HepG2 (cell line): Measurements from ENCODE around the gene PCGF2. TPM values are rescaled to one million over a fixed set of nuclear protein-coding genes. Genes with fewer than 3 reads are reported as not detected.

Experiments
- ATAC-seq: fragments of 200-7000 bp; cut with Tn5 transposase; 3 replicates; pipeline ENCODE4 v1.9.1; 2020; ENCODE audit warnings: mild to moderate bottlenecking, moderate library complexity
- BruUV-seq: library from RNA; stranded (reverse); fragments of 400-500 nt; replicated peaks from 2 replicates; lab custom pipeline; 2021; lab: Mats Ljungman, UMichigan
- CTCF ChIA-PET: fragments of 300-600 bp; formaldehyde crosslinking; extraction: SDS; loops from one replicate; lab custom pipeline; 2021; ENCODE audit warnings: low total read pairs, inconsistent platforms, low intra/inter-chr PET ratio; lab: Yijun Ruan, JAX
- POLR2A ChIA-PET: fragments of 350-600 bp; sonication (Branson Sonifier 250); formaldehyde crosslinking; loops from one replicate; lab custom pipeline; 2020; ENCODE audit warnings: antibody characterized with exemption, inconsistent platforms; lab: Yijun Ruan, JAX
- DNase-seq: peaks from one replicate; pipeline ENCODE4 v3.0.0-alpha.2; 2015; ENCODE audit warnings: low spot score
- FAIRE-seq: peaks from 3 replicates; lab custom pipeline; 2011; peaks lifted over from hg19 to GRCh38; lab: Jason Lieb, UNC
- H2AFZ ChIP-seq: one replicate; pipeline ENCODE4 v1.6.1; 2011; ENCODE audit warnings: low read length, inconsistent platforms
- H3K27ac ChIP-seq: fragments of 300-600 bp; 3 replicates; pipeline ENCODE4 v1.8.0; 2011; ENCODE audit warnings: mixed run types, mild to moderate bottlenecking, mixed read lengths, low read length, inconsistent platforms; ENCODE audit not compliant: insufficient read depth; ENCODE audit errors: extremely low read length
- H3K27me3 ChIP-seq, 2 experiments: fragments of 200-600 bp in 1 of 2; 2 replicates in 1 of 2; 3 replicates in 1 of 2; pipeline versions ENCODE4 v1.6.0 to v1.8.0; 2011; ENCODE audit warnings: low read length in 2 of 2, mild to moderate bottlenecking in 2 of 2, moderate library complexity in 2 of 2, inconsistent platforms in 1 of 2; ENCODE audit not compliant: insufficient read depth in 2 of 2, control insufficient read depth in 1 of 2
- H3K36me3 ChIP-seq, 2 experiments: fragments of 200-600 bp in 1 of 2; replicated peaks in 1 of 2; 2 replicates in 1 of 2; 3 replicates in 1 of 2; pipeline versions ENCODE4 v1.5.1 to v1.8.0; 2011; ENCODE audit warnings: low read length in 2 of 2, inconsistent platforms in 1 of 2; ENCODE audit not compliant: insufficient read depth in 2 of 2, control insufficient read depth in 1 of 2
- H3K4me1 ChIP-seq: 2 replicates; pipeline ENCODE4 v1.5.1; 2012; ENCODE audit warnings: low read length, inconsistent platforms; ENCODE audit not compliant: insufficient read depth
- H3K4me2 ChIP-seq: 2 replicates; pipeline ENCODE4 v1.6.0; 2011; ENCODE audit warnings: low read depth, low read length, inconsistent platforms
- H3K4me3 ChIP-seq, 3 experiments: fragments of 200-600 bp in 1 of 3; sonication (generic), shearing (Covaris generic) in 1 of 3; replicated peaks in 1 of 3; 2 replicates each; pipeline ENCODE4 v1.5.1; 2011 to 2016; ENCODE audit warnings: low read length in 3 of 3, inconsistent platforms in 2 of 3, low read depth in 2 of 3, mild to moderate bottlenecking in 2 of 3, control low read depth in 1 of 3, mixed read lengths in 1 of 3; ENCODE audit not compliant: insufficient read depth in 1 of 3
- H3K79me2 ChIP-seq: one replicate; pipeline ENCODE4 v1.6.1; 2011; ENCODE audit warnings: low read length, inconsistent platforms; ENCODE audit not compliant: insufficient read depth
- H3K9ac ChIP-seq: 2 replicates; pipeline ENCODE4 v1.6.0; 2011; ENCODE audit warnings: mild to moderate bottlenecking, low read depth, low read length, inconsistent platforms; ENCODE audit not compliant: insufficient read depth
- H3K9me3 ChIP-seq: 2 replicates; pipeline ENCODE4 v1.5.1; 2012; ENCODE audit warnings: mild to moderate bottlenecking, low read length
- H4K20me1 ChIP-seq: 2 replicates; pipeline ENCODE4 v1.6.0; 2011; ENCODE audit warnings: inconsistent platforms, mild to moderate bottlenecking, low read length, moderate library complexity; ENCODE audit not compliant: insufficient read depth
- AGO1 ChIP-seq: fragments of 200-400 bp; formaldehyde crosslinking; IDR thresholded peaks from 2 replicates; pipeline ENCODE4 v1.6.1; 2017; ENCODE audit warnings: mild to moderate bottlenecking, low read depth, low read length, moderate library complexity; ENCODE audit not compliant: poor library complexity, severe bottlenecking
- CHCHD3 ChIP-seq: sonication (generic); formaldehyde crosslinking; IDR thresholded peaks from 2 replicates; pipeline ENCODE4 v1.8.0; 2022; ENCODE audit warnings: mild to moderate bottlenecking, missing genetic modification reagents, moderate library complexity
- NFRKB ChIP-seq: fragments of 450-650 bp; IDR thresholded peaks from 2 replicates; pipeline ENCODE4 v1.6.1; 2017
- NR3C1 ChIP-seq: sonication (generic); formaldehyde crosslinking; IDR thresholded peaks from 2 replicates; pipeline ENCODE4 v1.4.0; 2020; ENCODE audit warnings: missing genetic modification reagents
- TGIF2 ChIP-seq: IDR thresholded peaks from 2 replicates; pipeline ENCODE4 v1.6.1; 2016; ENCODE audit warnings: control low read depth, missing compliant biosample characterization
- ZMYM3 ChIP-seq: sonication (generic); formaldehyde crosslinking; IDR thresholded peaks from 2 replicates; pipeline ENCODE4 v1.5.1; 2020; ENCODE audit warnings: mild to moderate bottlenecking, missing genetic modification reagents
- ZNF205 ChIP-seq: IDR thresholded peaks from 2 replicates; pipeline ENCODE4 v1.6.1; 2018; ENCODE audit warnings: missing biosample characterization, missing genetic modification reagents
- ZNF230 ChIP-seq: sonication (generic); formaldehyde crosslinking; IDR thresholded peaks from 2 replicates; pipeline ENCODE4 v1.4.0; 2020; ENCODE audit warnings: mild to moderate bottlenecking, missing genetic modification reagents
- ZNF562 ChIP-seq: sonication (generic); formaldehyde crosslinking; IDR thresholded peaks from 2 replicates; pipeline ENCODE4 v1.8.0; 2022; ENCODE audit warnings: missing genetic modification reagents, borderline replicate concordance
- WGBS: methylation state at CpG from one replicate; pipeline ENCODE4 v1.1.6; 2017; ENCODE audit warnings: low lambda C conversion rate; 5-methylcytosine and 5-hydroxymethylcytosine counted together
- in situ Hi-C: cut with HindIII; loops from 2 replicates; pipeline ENCODE4 v1.10.0; 2017; ENCODE audit warnings: low pct_unique_long_range_greater_than_20kb; ENCODE audit not compliant: extremely low pct_ligation_motif_present
- intact Hi-C: fragments of 100-400 bp; cut with micrococcal nuclease; formaldehyde crosslinking; loops from one replicate; pipeline ENCODE4 v1.10.0; 2022; ENCODE audit not compliant: unreplicated experiment
- polyA plus RNA-seq, 8 experiments: library from polyadenylated mRNA; depleted of rRNA in 3 of 8; stranded (reverse) in 7 of 8; unstranded in 1 of 8; fragments of >200 nt; fragmentation: Illumina TruSeq in 4 of 8; extraction: Trizol in 4 of 8; gene quantifications; 2 replicates each; pipeline versions ENCODE4 v1.2.1 to v1.2.3, GENCODE V29; 2011 to 2016; ENCODE audit warnings: low read depth in 4 of 8, missing spikeins in 1 of 8, mixed read lengths in 1 of 8; ENCODE audit not compliant: insufficient read depth in 1 of 8
- total RNA-seq, 5 experiments: library from RNA; depleted of rRNA; stranded (reverse); fragments of >200 nt; fragmentation: Illumina TruSeq; extraction: Trizol; gene quantifications; 2 replicates each; pipeline ENCODE4 v1.2.3, GENCODE V29; 2016; ENCODE audit warnings: low read depth in 1 of 5
- TF ChIP-seq, protein P1 (sequence below): sonication (generic); formaldehyde crosslinking; IDR thresholded peaks from 2 replicates; pipeline ENCODE4 v1.4.0; 2020; ENCODE audit warnings: missing genetic modification reagents
- TF ChIP-seq, protein P2 (sequence below): sonication (generic); formaldehyde crosslinking; IDR thresholded peaks from 2 replicates; pipeline ENCODE4 v1.5.0; 2020; ENCODE audit warnings: missing genetic modification reagents
- TF ChIP-seq, protein P3 (sequence below): IDR thresholded peaks from 2 replicates; pipeline ENCODE4 v1.6.1; 2016; ENCODE audit warnings: missing compliant biosample characterization, missing genetic modification reagents, borderline replicate concordance
- TF ChIP-seq, protein P4 (sequence below): sonication (generic); formaldehyde crosslinking; IDR thresholded peaks from 2 replicates; pipeline ENCODE4 v1.4.0; 2020; ENCODE audit warnings: missing genetic modification reagents; ENCODE audit errors: not compliant biosample characterization
- TF ChIP-seq, protein P5 (sequence below): sonication (generic); formaldehyde crosslinking; IDR thresholded peaks from 2 replicates; pipeline ENCODE4 v1.4.0; 2020; ENCODE audit warnings: missing genetic modification reagents, borderline replicate concordance
- TF ChIP-seq, protein P6 (sequence below): sonication (generic); formaldehyde crosslinking; IDR thresholded peaks from 2 replicates; pipeline ENCODE4 v1.8.0; 2022; ENCODE audit warnings: missing genetic modification reagents, low read depth, mild to moderate bottlenecking, borderline replicate concordance

Gene PCGF2
- total and polyA plus RNA-seq, 2 of the 13 experiments (the other 11 are each of a cell fraction or from before 2014, with no cell fraction given) = 11.6 to 29.4 TPM

DNA sequence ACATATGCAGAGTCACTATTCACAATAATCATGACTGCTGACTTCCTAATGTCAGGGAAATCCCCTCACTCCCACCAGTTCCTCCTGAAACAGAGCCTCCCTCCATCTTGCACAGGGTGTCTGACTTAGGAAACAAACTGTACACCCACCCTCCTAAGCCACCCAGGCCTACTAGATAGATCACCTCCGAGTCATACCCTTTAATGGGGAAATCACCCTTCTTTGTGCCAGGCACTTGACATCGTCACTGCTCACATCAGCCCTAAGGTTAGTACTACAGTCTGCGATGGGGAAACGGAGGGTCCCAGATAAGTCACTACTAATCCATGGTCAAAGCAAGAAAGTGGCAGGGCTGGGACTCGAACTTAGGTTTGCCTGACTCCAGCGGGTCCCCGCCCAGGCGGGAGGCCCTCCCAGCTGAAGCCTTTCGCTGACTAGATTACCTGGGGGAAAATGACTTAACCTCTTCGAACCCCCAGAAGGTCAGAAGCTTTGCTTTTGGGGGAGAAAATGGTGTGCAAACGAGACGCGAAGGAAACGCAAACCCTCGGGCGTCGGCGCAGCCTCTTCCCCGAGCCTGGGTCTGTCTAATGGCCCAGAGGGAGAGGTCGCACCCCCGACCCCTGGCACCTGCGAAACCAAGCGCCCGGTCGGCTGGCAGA, 46.5 kb downstream of the PCGF2 start:
- no peak overlapping the region for H2AFZ ChIP-seq
- ChIA-PET CTCF (no interaction called here), POLR2A (interaction anchor here (0.6 to 8.9 kb wide), 28 partner anchors 8 to 994 kb away, joined by 3 to 106 read pairs (median 6); partner anchors contain the start of genes CISD3, CWC25, EPOP and PSMB3)
- BruUV-seq = no TSS peak
- FAIRE-seq (no peak), ATAC-seq (peak; percentile 0), DNase-seq (peak; percentile 49)
- H3K9ac ChIP-seq = peak overlapping the region; percentile 94
- H3K27me3 ChIP-seq = no peaks in the 10 kb centered on the region; a peak in 1 of 5 replicates
- intact Hi-C loops = loop anchor here (2.0 kb wide), 1 partner anchor 29 kb away; the partner anchor contains the start of gene CISD3
- H4K20me1 ChIP-seq = peaks cover 4% of the 10 kb centered on the region; the same call in 1 of the 2 replicates
- H3K9me3 ChIP-seq = no peaks in the 10 kb centered on the region
- peak overlapping the region; percentile 99 for H3K27ac ChIP-seq
- peaks cover 67% of the 10 kb centered on the region for H3K4me1 ChIP-seq
- 1% methylated on average over 20 of the region's 25 CpGs for WGBS
- H3K79me2 ChIP-seq = peaks cover 30% of the 10 kb centered on the region
- peak overlapping the region; percentile 99 for H3K4me2 ChIP-seq
- H3K4me3 ChIP-seq = peak overlapping the region; percentile 60 to 99 (median 62)
- H3K36me3 ChIP-seq = no peaks in the 10 kb centered on the region
- in situ Hi-C loops = no loop called here
- peak; percentile 48; the same call in 1 of the 2 replicates for TF ChIP-seq TGIF2
- TF ChIP-seq AGO1 = peak; percentile 20
- TF ChIP-seq ZNF230 (CRISPR knock-in tag) = no peak; the same call in 1 of the 2 replicates
- no peak; the same call in 1 of the 2 replicates for TF ChIP-seq CHCHD3 (CRISPR knock-in tag)
- TF ChIP-seq, protein P1, sequence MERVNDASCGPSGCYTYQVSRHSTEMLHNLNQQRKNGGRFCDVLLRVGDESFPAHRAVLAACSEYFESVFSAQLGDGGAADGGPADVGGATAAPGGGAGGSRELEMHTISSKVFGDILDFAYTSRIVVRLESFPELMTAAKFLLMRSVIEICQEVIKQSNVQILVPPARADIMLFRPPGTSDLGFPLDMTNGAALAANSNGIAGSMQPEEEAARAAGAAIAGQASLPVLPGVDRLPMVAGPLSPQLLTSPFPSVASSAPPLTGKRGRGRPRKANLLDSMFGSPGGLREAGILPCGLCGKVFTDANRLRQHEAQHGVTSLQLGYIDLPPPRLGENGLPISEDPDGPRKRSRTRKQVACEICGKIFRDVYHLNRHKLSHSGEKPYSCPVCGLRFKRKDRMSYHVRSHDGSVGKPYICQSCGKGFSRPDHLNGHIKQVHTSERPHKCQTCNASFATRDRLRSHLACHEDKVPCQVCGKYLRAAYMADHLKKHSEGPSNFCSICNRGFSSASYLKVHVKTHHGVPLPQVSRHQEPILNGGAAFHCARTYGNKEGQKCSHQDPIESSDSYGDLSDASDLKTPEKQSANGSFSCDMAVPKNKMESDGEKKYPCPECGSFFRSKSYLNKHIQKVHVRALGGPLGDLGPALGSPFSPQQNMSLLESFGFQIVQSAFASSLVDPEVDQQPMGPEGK = peak; percentile 41; the same call in 1 of the 2 replicates
- TF ChIP-seq, protein P2, sequence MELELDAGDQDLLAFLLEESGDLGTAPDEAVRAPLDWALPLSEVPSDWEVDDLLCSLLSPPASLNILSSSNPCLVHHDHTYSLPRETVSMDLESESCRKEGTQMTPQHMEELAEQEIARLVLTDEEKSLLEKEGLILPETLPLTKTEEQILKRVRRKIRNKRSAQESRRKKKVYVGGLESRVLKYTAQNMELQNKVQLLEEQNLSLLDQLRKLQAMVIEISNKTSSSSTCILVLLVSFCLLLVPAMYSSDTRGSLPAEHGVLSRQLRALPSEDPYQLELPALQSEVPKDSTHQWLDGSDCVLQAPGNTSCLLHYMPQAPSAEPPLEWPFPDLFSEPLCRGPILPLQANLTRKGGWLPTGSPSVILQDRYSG (CRISPR knock-in tag) = no peak
- TF ChIP-seq, protein P3, sequence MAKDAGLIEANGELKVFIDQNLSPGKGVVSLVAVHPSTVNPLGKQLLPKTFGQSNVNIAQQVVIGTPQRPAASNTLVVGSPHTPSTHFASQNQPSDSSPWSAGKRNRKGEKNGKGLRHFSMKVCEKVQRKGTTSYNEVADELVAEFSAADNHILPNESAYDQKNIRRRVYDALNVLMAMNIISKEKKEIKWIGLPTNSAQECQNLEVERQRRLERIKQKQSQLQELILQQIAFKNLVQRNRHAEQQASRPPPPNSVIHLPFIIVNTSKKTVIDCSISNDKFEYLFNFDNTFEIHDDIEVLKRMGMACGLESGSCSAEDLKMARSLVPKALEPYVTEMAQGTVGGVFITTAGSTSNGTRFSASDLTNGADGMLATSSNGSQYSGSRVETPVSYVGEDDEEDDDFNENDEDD = no peak
- no peak for TF ChIP-seq NR3C1 (CRISPR knock-in tag)
- no peak for TF ChIP-seq ZNF205
- TF ChIP-seq, protein P4, sequence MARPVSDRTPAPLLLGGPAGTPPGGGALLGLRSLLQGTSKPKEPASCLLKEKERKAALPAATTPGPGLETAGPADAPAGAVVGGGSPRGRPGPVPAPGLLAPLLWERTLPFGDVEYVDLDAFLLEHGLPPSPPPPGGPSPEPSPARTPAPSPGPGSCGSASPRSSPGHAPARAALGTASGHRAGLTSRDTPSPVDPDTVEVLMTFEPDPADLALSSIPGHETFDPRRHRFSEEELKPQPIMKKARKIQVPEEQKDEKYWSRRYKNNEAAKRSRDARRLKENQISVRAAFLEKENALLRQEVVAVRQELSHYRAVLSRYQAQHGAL (CRISPR knock-in tag) = no peak
- TF ChIP-seq NFRKB = no peak
- no peak for TF ChIP-seq ZMYM3 (CRISPR knock-in tag)
- TF ChIP-seq, protein P5, sequence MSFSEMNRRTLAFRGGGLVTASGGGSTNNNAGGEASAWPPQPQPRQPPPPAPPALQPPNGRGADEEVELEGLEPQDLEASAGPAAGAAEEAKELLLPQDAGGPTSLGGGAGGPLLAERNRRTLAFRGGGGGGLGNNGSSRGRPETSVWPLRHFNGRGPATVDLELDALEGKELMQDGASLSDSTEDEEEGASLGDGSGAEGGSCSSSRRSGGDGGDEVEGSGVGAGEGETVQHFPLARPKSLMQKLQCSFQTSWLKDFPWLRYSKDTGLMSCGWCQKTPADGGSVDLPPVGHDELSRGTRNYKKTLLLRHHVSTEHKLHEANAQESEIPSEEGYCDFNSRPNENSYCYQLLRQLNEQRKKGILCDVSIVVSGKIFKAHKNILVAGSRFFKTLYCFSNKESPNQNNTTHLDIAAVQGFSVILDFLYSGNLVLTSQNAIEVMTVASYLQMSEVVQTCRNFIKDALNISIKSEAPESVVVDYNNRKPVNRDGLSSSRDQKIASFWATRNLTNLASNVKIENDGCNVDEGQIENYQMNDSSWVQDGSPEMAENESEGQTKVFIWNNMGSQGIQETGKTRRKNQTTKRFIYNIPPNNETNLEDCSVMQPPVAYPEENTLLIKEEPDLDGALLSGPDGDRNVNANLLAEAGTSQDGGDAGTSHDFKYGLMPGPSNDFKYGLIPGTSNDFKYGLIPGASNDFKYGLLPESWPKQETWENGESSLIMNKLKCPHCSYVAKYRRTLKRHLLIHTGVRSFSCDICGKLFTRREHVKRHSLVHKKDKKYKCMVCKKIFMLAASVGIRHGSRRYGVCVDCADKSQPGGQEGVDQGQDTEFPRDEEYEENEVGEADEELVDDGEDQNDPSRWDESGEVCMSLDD (CRISPR knock-in tag) = no peak
- no peak for TF ChIP-seq ZNF562 (CRISPR knock-in tag)
- TF ChIP-seq, protein P6, sequence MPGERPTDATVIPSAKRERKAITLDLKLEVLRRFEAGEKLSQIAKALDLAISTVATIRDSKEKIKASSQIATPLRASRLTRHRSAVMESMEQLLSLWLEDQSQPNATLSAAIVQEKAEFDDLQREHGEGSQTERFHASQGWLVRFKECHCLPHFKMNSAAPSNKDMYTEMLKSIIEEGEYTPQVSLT (CRISPR knock-in tag) = no peak
